K562 (cell line): ENCODE measurements around the gene NT5DC4. TPM values are rescaled to one million over a fixed set of nuclear protein-coding genes. Genes with fewer than 3 reads are reported as not detected.

ENCODE experiments used
- BHLHE40 ChIP-seq: IDR thresholded peaks from 2 replicates; pipeline ENCODE4 v1.6.1; 2011; ENCODE audit warnings: low read length, improper control_type of control experiment
- CGGBP1 ChIP-seq: fragments of 250-450 bp; sonication (Bioruptor Pico); IDR thresholded peaks from 2 replicates; pipeline ENCODE4 v1.9.0; 2021; ENCODE audit warnings: mild to moderate bottlenecking
- CHD2 ChIP-seq: IDR thresholded peaks from 2 replicates; pipeline ENCODE4 v1.6.1; 2011; ENCODE audit warnings: low read depth, low read length
- DNMT1 ChIP-seq: fragments of 450-650 bp; IDR thresholded peaks from 2 replicates; pipeline ENCODE4 v1.6.1; 2016; ENCODE audit warnings: antibody characterized with exemption, mild to moderate bottlenecking
- FUS ChIP-seq: fragments of 200-400 bp; formaldehyde crosslinking; optimal IDR thresholded peaks from 2 replicates; pipeline ENCODE3; 2017; ENCODE audit warnings: low read depth, low read length
- GABPA ChIP-seq: fragments of 200-800 bp; sonication (Bioruptor generic); conservative IDR thresholded peaks from 2 replicates; pipeline ENCODE4 v1.6.1; 2016; ENCODE audit warnings: low read depth, missing genetic modification characterization, missing compliant biosample characterization
- GATAD2B ChIP-seq: fragments of 450-650 bp; IDR thresholded peaks from 2 replicates; pipeline ENCODE4 v1.6.1; 2017; ENCODE audit warnings: mild to moderate bottlenecking, borderline replicate concordance
- IFI16 ChIP-seq: fragments of 250-450 bp; sonication (Bioruptor Pico); IDR thresholded peaks from 2 replicates; pipeline ENCODE4 v2.1.2; 2022; ENCODE audit warnings: mild to moderate bottlenecking, inconsistent platforms
- L3MBTL2 ChIP-seq: fragments of 450-650 bp; IDR thresholded peaks from 2 replicates; pipeline ENCODE4 v1.6.1; 2016; ENCODE audit warnings: mild to moderate bottlenecking, moderate library complexity
- MYBL2 ChIP-seq, 2 experiments: fragments of 450-650 bp in 1 of 2; sonication (generic) in 1 of 2; formaldehyde crosslinking in 1 of 2; IDR thresholded peaks; 2 replicates each; pipeline versions ENCODE4 v1.6.1 to v1.8.1; 2017 to 2022; ENCODE audit warnings: borderline replicate concordance in 1 of 2, inconsistent platforms in 1 of 2, low read depth in 1 of 2, mild to moderate bottlenecking in 1 of 2, missing genetic modification reagents in 1 of 2, moderate library complexity in 1 of 2
- PHF8 ChIP-seq: fragments of 200-600 bp; sonication (generic); IDR thresholded peaks from 2 replicates; pipeline ENCODE4 v1.6.1; 2012; ENCODE audit warnings: mixed run types, mild to moderate bottlenecking, inconsistent platforms, low read length, moderate library complexity, borderline replicate concordance
- RB1 ChIP-seq: fragments of 450-650 bp; IDR thresholded peaks from 2 replicates; pipeline ENCODE4 v1.6.1; 2017; ENCODE audit warnings: low read depth, mild to moderate bottlenecking
- RBBP5 ChIP-seq: fragments of 200-600 bp; sonication (generic); IDR thresholded peaks from 2 replicates; pipeline ENCODE4 v1.6.1; 2012; ENCODE audit warnings: borderline replicate concordance, mild to moderate bottlenecking, low read length, control low read depth, inconsistent platforms; ENCODE audit not compliant: insufficient read depth, poor library complexity, severe bottlenecking
- RBM39 ChIP-seq: fragments of 200-400 bp; formaldehyde crosslinking; optimal IDR thresholded peaks from 2 replicates; pipeline ENCODE3; 2018; ENCODE audit warnings: low read depth, low read length
- SIN3A ChIP-seq, 2 experiments: fragments of 150-350 bp in 1 of 2; IDR thresholded peaks; 2 replicates each; pipeline ENCODE4 v1.6.1; 2011 to 2016; ENCODE audit warnings: borderline replicate concordance in 2 of 2, low read depth in 2 of 2, low read length in 2 of 2, mild to moderate bottlenecking in 2 of 2, moderate library complexity in 2 of 2; ENCODE audit not compliant: control insufficient read depth in 1 of 2
- SMAD1 ChIP-seq: fragments of 150-350 bp; IDR thresholded peaks from 2 replicates; pipeline ENCODE4 v1.6.1; 2014; ENCODE audit warnings: low read length, low read depth; ENCODE audit not compliant: partially characterized antibody
- SP1 ChIP-seq: sonication (generic); formaldehyde crosslinking; IDR thresholded peaks from 2 replicates; pipeline ENCODE4 v1.8.1; 2022; ENCODE audit warnings: mild to moderate bottlenecking, missing genetic modification reagents
- STAT6 ChIP-seq: sonication (generic); formaldehyde crosslinking; IDR thresholded peaks from 2 replicates; pipeline ENCODE4 v1.8.1; 2023; ENCODE audit warnings: mild to moderate bottlenecking, missing genetic modification reagents
- SUPT5H ChIP-seq: fragments of 450-650 bp; IDR thresholded peaks from 2 replicates; pipeline ENCODE4 v1.6.1; 2016
- TAF1 ChIP-seq: IDR thresholded peaks from 2 replicates; pipeline ENCODE4 v1.6.1; 2011; ENCODE audit warnings: mild to moderate bottlenecking, low read length, moderate library complexity; ENCODE audit not compliant: insufficient read depth, control insufficient read depth, severe bottlenecking; ENCODE audit errors: extremely low read depth
- ZBTB12 ChIP-seq: fragments of 250-450 bp; sonication (Bioruptor Pico); IDR thresholded peaks from 2 replicates; pipeline ENCODE4 v1.4.0; 2020
- ZKSCAN1 ChIP-seq: fragments of 150-350 bp; IDR thresholded peaks from 2 replicates; pipeline ENCODE4 v1.6.1; 2016; ENCODE audit warnings: low read depth, low read length
- ZSCAN32 ChIP-seq: fragments of 450-650 bp; formaldehyde crosslinking; IDR thresholded peaks from 2 replicates; pipeline ENCODE4 v1.4.0; 2020; ENCODE audit warnings: mild to moderate bottlenecking, moderate library complexity
- polyA plus RNA-seq, 8 experiments: library from polyadenylated mRNA; depleted of rRNA in 4 of 8; stranded (reverse) in 5 of 8; unstranded in 3 of 8; fragments of >200 nt; fragmentation: Nextera tagmentation in 2 of 8; fragmentation: Illumina TruSeq in 1 of 8; extraction: Ambion mirVana in 2 of 8; extraction: Trizol in 1 of 8; gene quantifications; 2 replicates each; pipeline versions ENCODE4 v1.2.1 to v1.2.3, GENCODE V29; 2011 to 2014; ENCODE audit warnings: inconsistent platforms in 1 of 8, missing spikeins in 1 of 8
- total RNA-seq, 7 experiments: library from RNA; depleted of rRNA in 6 of 7; stranded (reverse); fragments of >200 nt in 6 of 7; fragmentation: Illumina TruSeq in 2 of 7; extraction: Trizol in 2 of 7; gene quantifications; 2 replicates each; pipeline versions ENCODE4 v1.2.1 to v1.2.3, GENCODE V29; 2011 to 2021; ENCODE audit warnings: low replicate concordance in 1 of 7

Gene NT5DC4
- total and polyA plus RNA-seq, 9 of the 15 experiments (the other 6 are each of a cell fraction or from before 2014, with no cell fraction given) = 0.44 to 6.9 (median 2.5) TPM

GRCh38 chr2:112764071-112765044, 43.5 kb downstream of the NT5DC4 start, which contains the start of gene CKAP2L (continued):
- no peak for TF ChIP-seq GABPA (tag)
- peak; percentile 84; the same call in 1 of the 2 replicates for TF ChIP-seq PHF8
- no peak for TF ChIP-seq ZSCAN32
- no peak for TF ChIP-seq DNMT1
- TF ChIP-seq RBM39 = no peak
- 0 out of 2 replicates have a peak, but pooled peaks have one; percentile 17 for TF ChIP-seq ZKSCAN1
- 0 out of 2 replicates have a peak, but pooled peaks have one; percentile 5 for TF ChIP-seq RB1
- peak; percentile 72 for TF ChIP-seq CHD2
- peak; percentile 60 for TF ChIP-seq BHLHE40
- TF ChIP-seq CGGBP1 (CRISPR knock-in tag) = no peak
- no peak for TF ChIP-seq FUS
- TF ChIP-seq TAF1 = peak; percentile 19
- TF ChIP-seq SMAD1 = no peak
- peak; percentile 100 for TF ChIP-seq MYBL2 (IDR thresholded peaks at IDR 0.05; ENCODE audit: low read depth)
- TF ChIP-seq MYBL2 (CRISPR knock-in tag; IDR thresholded peaks at IDR 0.05; ENCODE audit: borderline replicate concordance) = peak; percentile 98; the same call in 1 of the 2 replicates
- peak; percentile 59; the same call in 1 of the 2 replicates for TF ChIP-seq STAT6 (CRISPR knock-in tag)
- TF ChIP-seq L3MBTL2 = peak; percentile 80
- peak; percentile 71 for TF ChIP-seq RBBP5
- TF ChIP-seq SUPT5H = peak; percentile 71
- TF ChIP-seq IFI16 (CRISPR knock-in tag) = no peak
- TF ChIP-seq SIN3A (IDR thresholded peaks at IDR 0.05; ENCODE audit: borderline replicate concordance in 2 of 2, control insufficient read depth in 1 of 2, low read depth in 2 of 2, low read length in 2 of 2) = peak; percentile 92 to 95; a peak in 3 of 4 replicates
- peak; percentile 74 for TF ChIP-seq SP1 (CRISPR knock-in tag)
- TF ChIP-seq GATAD2B = peak; percentile 84
- TF ChIP-seq ZBTB12 (CRISPR knock-in tag) = peak; percentile 90
